HepG2 (cell line): ENCODE data around the gene ETV3L. TPM values are rescaled to one million over a fixed set of nuclear protein-coding genes. Genes with fewer than 3 reads are reported as not detected.
A peak's percentile ranks its signal among the peaks of the same experiment; 100 is the strongest.

Source experiments
- ATAC-seq: fragments of 200-7000 bp; cut with Tn5 transposase; 3 replicates; pipeline ENCODE4 v1.9.1; 2020; ENCODE audit warnings: mild to moderate bottlenecking, moderate library complexity
- Bru-seq: library from RNA; stranded (reverse); fragments of 400-500 nt; gene quantifications from one replicate; lab custom pipeline; 2021; lab: Mats Ljungman, UMichigan
- BruChase-seq, 2 experiments: library from RNA; stranded (reverse); fragments of 400-500 nt; gene quantifications; one replicate each; lab custom pipeline; 2021; lab: Mats Ljungman, UMichigan
- BruUV-seq: library from RNA; stranded (reverse); fragments of 400-500 nt; replicated peaks from 2 replicates; lab custom pipeline; 2021; lab: Mats Ljungman, UMichigan
- CTCF ChIA-PET: fragments of 300-600 bp; formaldehyde crosslinking; extraction: SDS; loops from one replicate; lab custom pipeline; 2021; ENCODE audit warnings: low total read pairs, inconsistent platforms, low intra/inter-chr PET ratio; lab: Yijun Ruan, JAX
- POLR2A ChIA-PET: fragments of 350-600 bp; sonication (Branson Sonifier 250); formaldehyde crosslinking; loops from one replicate; lab custom pipeline; 2020; ENCODE audit warnings: antibody characterized with exemption, inconsistent platforms; lab: Yijun Ruan, JAX
- DNase-seq: peaks from one replicate; pipeline ENCODE4 v3.0.0-alpha.2; 2015; ENCODE audit warnings: low spot score
- FAIRE-seq: peaks from 3 replicates; lab custom pipeline; 2011; peaks lifted over from hg19 to GRCh38; lab: Jason Lieb, UNC
- H2AFZ ChIP-seq: one replicate; pipeline ENCODE4 v1.6.1; 2011; ENCODE audit warnings: low read length, inconsistent platforms
- H3K27ac ChIP-seq: fragments of 300-600 bp; 3 replicates; pipeline ENCODE4 v1.8.0; 2011; ENCODE audit warnings: mixed run types, mild to moderate bottlenecking, mixed read lengths, low read length, inconsistent platforms; ENCODE audit not compliant: insufficient read depth; ENCODE audit errors: extremely low read length
- H3K27me3 ChIP-seq, 2 experiments: fragments of 200-600 bp in 1 of 2; 2 replicates in 1 of 2; 3 replicates in 1 of 2; pipeline versions ENCODE4 v1.6.0 to v1.8.0; 2011; ENCODE audit warnings: low read length in 2 of 2, mild to moderate bottlenecking in 2 of 2, moderate library complexity in 2 of 2, inconsistent platforms in 1 of 2; ENCODE audit not compliant: insufficient read depth in 2 of 2, control insufficient read depth in 1 of 2
- H3K36me3 ChIP-seq, 2 experiments: fragments of 200-600 bp in 1 of 2; replicated peaks in 1 of 2; 2 replicates in 1 of 2; 3 replicates in 1 of 2; pipeline versions ENCODE4 v1.5.1 to v1.8.0; 2011; ENCODE audit warnings: low read length in 2 of 2, inconsistent platforms in 1 of 2; ENCODE audit not compliant: insufficient read depth in 2 of 2, control insufficient read depth in 1 of 2
- H3K4me1 ChIP-seq: 2 replicates; pipeline ENCODE4 v1.5.1; 2012; ENCODE audit warnings: low read length, inconsistent platforms; ENCODE audit not compliant: insufficient read depth
- H3K4me2 ChIP-seq: 2 replicates; pipeline ENCODE4 v1.6.0; 2011; ENCODE audit warnings: low read depth, low read length, inconsistent platforms
- H3K4me3 ChIP-seq, 3 experiments: fragments of 200-600 bp in 1 of 3; sonication (generic), shearing (Covaris generic) in 1 of 3; replicated peaks in 1 of 3; 2 replicates each; pipeline ENCODE4 v1.5.1; 2011 to 2016; ENCODE audit warnings: low read length in 3 of 3, inconsistent platforms in 2 of 3, low read depth in 2 of 3, mild to moderate bottlenecking in 2 of 3, control low read depth in 1 of 3, mixed read lengths in 1 of 3; ENCODE audit not compliant: insufficient read depth in 1 of 3
- H3K79me2 ChIP-seq: one replicate; pipeline ENCODE4 v1.6.1; 2011; ENCODE audit warnings: low read length, inconsistent platforms; ENCODE audit not compliant: insufficient read depth
- H3K9ac ChIP-seq: 2 replicates; pipeline ENCODE4 v1.6.0; 2011; ENCODE audit warnings: mild to moderate bottlenecking, low read depth, low read length, inconsistent platforms; ENCODE audit not compliant: insufficient read depth
- H3K9me3 ChIP-seq: 2 replicates; pipeline ENCODE4 v1.5.1; 2012; ENCODE audit warnings: mild to moderate bottlenecking, low read length
- H4K20me1 ChIP-seq: 2 replicates; pipeline ENCODE4 v1.6.0; 2011; ENCODE audit warnings: inconsistent platforms, mild to moderate bottlenecking, low read length, moderate library complexity; ENCODE audit not compliant: insufficient read depth
- AKAP8 ChIP-seq: sonication (generic); formaldehyde crosslinking; IDR thresholded peaks from 2 replicates; pipeline ENCODE4 v1.5.1; 2020; ENCODE audit warnings: mild to moderate bottlenecking, missing genetic modification reagents
- CHD2 ChIP-seq: IDR thresholded peaks from 2 replicates; pipeline ENCODE4 v1.6.1; 2011; ENCODE audit warnings: low read depth, low read length, improper control_type of control experiment
- FOXA3 ChIP-seq: IDR thresholded peaks from 2 replicates; pipeline ENCODE4 v1.6.1; 2016; ENCODE audit warnings: missing genetic modification reagents, missing compliant biosample characterization
- GTF2F1 ChIP-seq: fragments of 150-350 bp; IDR thresholded peaks from 2 replicates; pipeline ENCODE4 v1.6.1; 2014; ENCODE audit warnings: low read length
- HNF4G ChIP-seq, 2 experiments: sonication (generic) in 1 of 2; formaldehyde crosslinking in 1 of 2; IDR thresholded peaks; 2 replicates each; pipeline versions ENCODE4 v1.4.0 to v1.6.1; 2011 to 2020; ENCODE audit warnings: borderline replicate concordance in 2 of 2, low read depth in 2 of 2, mild to moderate bottlenecking in 2 of 2, low read length in 1 of 2, missing genetic modification reagents in 1 of 2, moderate library complexity in 1 of 2
- KDM6A ChIP-seq: IDR thresholded peaks from 2 replicates; pipeline ENCODE4 v1.6.1; 2016; ENCODE audit warnings: low read depth
- NCOA5 ChIP-seq: sonication (generic); formaldehyde crosslinking; IDR thresholded peaks from 2 replicates; pipeline ENCODE4 v1.4.0; 2020; ENCODE audit warnings: missing genetic modification reagents
- NFE2 ChIP-seq: sonication (generic); formaldehyde crosslinking; IDR thresholded peaks from 2 replicates; pipeline ENCODE4 v1.4.0; 2020; ENCODE audit warnings: missing genetic modification reagents
- NFE2L2 ChIP-seq: fragments of 150-350 bp; IDR thresholded peaks from 2 replicates; pipeline ENCODE4 v1.6.1; 2014; ENCODE audit warnings: low read length
- PLSCR1 ChIP-seq: sonication (generic); formaldehyde crosslinking; IDR thresholded peaks from 2 replicates; pipeline ENCODE4 v1.5.0; 2020; ENCODE audit warnings: missing genetic modification reagents, mild to moderate bottlenecking, borderline replicate concordance
- SNAPC5 ChIP-seq: sonication (generic); formaldehyde crosslinking; IDR thresholded peaks from 2 replicates; pipeline ENCODE4 v1.8.1; 2023; ENCODE audit warnings: mild to moderate bottlenecking, missing genetic modification reagents, borderline replicate concordance
- SNRNP70 ChIP-seq: fragments of 200-400 bp; formaldehyde crosslinking; IDR thresholded peaks from 2 replicates; pipeline ENCODE4 v1.6.1; 2017; ENCODE audit warnings: mild to moderate bottlenecking, low read depth, low read length, moderate library complexity
- YEATS4 ChIP-seq: sonication (generic); formaldehyde crosslinking; IDR thresholded peaks from 2 replicates; pipeline ENCODE4 v1.4.0; 2020; ENCODE audit warnings: missing genetic modification reagents, borderline replicate concordance
- ZMYM4 ChIP-seq: sonication (generic); formaldehyde crosslinking; IDR thresholded peaks from 2 replicates; pipeline ENCODE4 v1.8.1; 2023; ENCODE audit warnings: mild to moderate bottlenecking, missing genetic modification reagents
- ZNF550 ChIP-seq: sonication (generic); formaldehyde crosslinking; IDR thresholded peaks from 2 replicates; pipeline ENCODE4 v1.4.0; 2020; ENCODE audit warnings: mild to moderate bottlenecking, missing genetic modification reagents, borderline replicate concordance
- WGBS: methylation state at CpG from one replicate; pipeline ENCODE4 v1.1.6; 2017; ENCODE audit warnings: low lambda C conversion rate; 5-methylcytosine and 5-hydroxymethylcytosine counted together
- in situ Hi-C: cut with HindIII; loops from 2 replicates; pipeline ENCODE4 v1.10.0; 2017; ENCODE audit warnings: low pct_unique_long_range_greater_than_20kb; ENCODE audit not compliant: extremely low pct_ligation_motif_present
- intact Hi-C: fragments of 100-400 bp; cut with micrococcal nuclease; formaldehyde crosslinking; loops from one replicate; pipeline ENCODE4 v1.10.0; 2022; ENCODE audit not compliant: unreplicated experiment
- long read RNA-seq, 2 experiments: library from RNA in 1 of 2; library from polyadenylated mRNA in 1 of 2; stranded (forward) in 1 of 2; unstranded in 1 of 2; transcript quantifications; one replicate each; pipeline ENCODE4 v2.0.0, GENCODE V29; 2019 to 2022
- polyA minus RNA-seq, 3 experiments: library from RNA; depleted of rRNA, polyadenylated mRNA; stranded (reverse); fragments of >200 nt; gene quantifications; 2 replicates each; pipeline ENCODE4 v1.2.3, GENCODE V29; 2011; ENCODE audit warnings: low replicate concordance in 1 of 3
- polyA plus RNA-seq, 8 experiments: library from polyadenylated mRNA; depleted of rRNA in 3 of 8; stranded (reverse) in 7 of 8; unstranded in 1 of 8; fragments of >200 nt; fragmentation: Illumina TruSeq in 4 of 8; extraction: Trizol in 4 of 8; gene quantifications; 2 replicates each; pipeline versions ENCODE4 v1.2.1 to v1.2.3, GENCODE V29; 2011 to 2016; ENCODE audit warnings: low read depth in 4 of 8, missing spikeins in 1 of 8, mixed read lengths in 1 of 8; ENCODE audit not compliant: insufficient read depth in 1 of 8
- total RNA-seq, 5 experiments: library from RNA; depleted of rRNA; stranded (reverse); fragments of >200 nt; fragmentation: Illumina TruSeq; extraction: Trizol; gene quantifications; 2 replicates each; pipeline ENCODE4 v1.2.3, GENCODE V29; 2016; ENCODE audit warnings: low read depth in 1 of 5

The ETV3L gene
- not detected in 2 replicates for total RNA-seq (2016; rRNA removed; fragmentation: Illumina TruSeq; extraction: Trizol)
- total RNA-seq (2016; cell fraction: cytosol; rRNA removed; fragmentation: Illumina TruSeq; extraction: Trizol; ENCODE audit: low read depth), result not detected in 2 replicates
- not detected in 2 replicates for total RNA-seq (2016; cell fraction: insoluble cytoplasmic fraction; rRNA removed; fragmentation: Illumina TruSeq; extraction: Trizol)
- total RNA-seq (2016; cell fraction: membrane; rRNA removed; fragmentation: Illumina TruSeq; extraction: Trizol), result not detected in 2 replicates
- total RNA-seq (2016; cell fraction: nucleus; rRNA removed; fragmentation: Illumina TruSeq; extraction: Trizol), result not detected in 2 replicates
- polyA plus RNA-seq (2011; rRNA removed), result not detected in 2 replicates
- polyA plus RNA-seq (2011; cell fraction: cytosol; rRNA removed), result not detected in 2 replicates
- not detected in 2 replicates for polyA plus RNA-seq (2011; cell fraction: nucleus; rRNA removed)
- polyA plus RNA-seq (2012), result not detected in 2 replicates
- not detected in 2 replicates for polyA plus RNA-seq (2016; cell fraction: cytosol; fragmentation: Illumina TruSeq; extraction: Trizol; ENCODE audit: low read depth)
- not detected in 2 replicates for polyA plus RNA-seq (2016; cell fraction: insoluble cytoplasmic fraction; fragmentation: Illumina TruSeq; extraction: Trizol; ENCODE audit: low read depth)
- not detected in 2 replicates for polyA plus RNA-seq (2016; cell fraction: membrane; fragmentation: Illumina TruSeq; extraction: Trizol; ENCODE audit: low read depth)
- polyA plus RNA-seq (2016; cell fraction: nucleus; fragmentation: Illumina TruSeq; extraction: Trizol; ENCODE audit: insufficient read depth, low read depth), result not detected in 2 replicates
- not detected in 2 replicates for polyA minus RNA-seq (2011; rRNA and poly(A)+ RNA removed; ENCODE audit: low replicate concordance)
- polyA minus RNA-seq (2011; cell fraction: cytosol; rRNA and poly(A)+ RNA removed), result not detected in 2 replicates
- not detected in 2 replicates for polyA minus RNA-seq (2011; cell fraction: nucleus; rRNA and poly(A)+ RNA removed)
- not detected for Bru-seq, nascent RNA
- BruChase-seq, experiment 1, labeled RNA remaining after a 6-hour chase, result percentile 6 among the genes with signal in this experiment
- BruChase-seq, experiment 2, labeled RNA remaining after a 2-hour chase, result percentile 6 among the genes with signal in this experiment
- long read RNA-seq, experiment 1, result 0 reads
- long read RNA-seq, experiment 2, result 0 reads

GRCh38 chr1:157099633-157100009, at the start of gene ETV3L:
TSS of gene ETV3L (minus strand) at chr1:157099808. CDS start at chr1:157099523, 285 bp downstream.
- ChIA-PET POLR2A (no interaction called here), CTCF (no interaction called here)
- Histone ChIP-seq H3K4me1 (no peaks in the 10 kb centered on the region), H3K4me3 (no peak within 1 kb of the TSS), H3K4me2 (no peak within 1 kb of the TSS), H3K27ac (no peak within 1 kb of the TSS), H3K79me2 (no peaks in the 10 kb centered on the region), H3K9me3 (no peaks in the 10 kb centered on the region), H3K36me3 (no peaks in the 10 kb centered on the region), H4K20me1 (no peaks in the 10 kb centered on the region), H3K9ac (no peak within 1 kb of the TSS), H2AFZ (no peak within 1 kb of the TSS), H3K27me3 (peaks cover 0 to 3% of the 10 kb centered on the region in 2 experiments; a peak in 2 of 5 replicates)
- in situ Hi-C loops, result no loop called here
- no TSS peak for BruUV-seq
- WGBS, result 10% methylated on average over 2 of the region's 3 CpGs
- no peak for FAIRE-seq
- DNase-seq, result no peak
- no peak for ATAC-seq
- no peak for TF ChIP-seq PLSCR1 (CRISPR knock-in tag)
- no peak for TF ChIP-seq SNRNP70
- no peak for TF ChIP-seq ZMYM4 (CRISPR knock-in tag)
- no peak for TF ChIP-seq NFE2 (CRISPR knock-in tag)
- TF ChIP-seq GTF2F1, result no peak
- TF ChIP-seq ZNF550 (CRISPR knock-in tag), result no peak
- no peak for TF ChIP-seq CHD2
- TF ChIP-seq YEATS4 (CRISPR knock-in tag), result no peak
- TF ChIP-seq FOXA3 (CRISPR knock-in tag), result no peak
- TF ChIP-seq AKAP8 (CRISPR knock-in tag), result no peak
- TF ChIP-seq HNF4G (IDR thresholded peaks at IDR 0.05; ENCODE audit: borderline replicate concordance, low read depth, low read length), result no peak
- TF ChIP-seq HNF4G (CRISPR knock-in tag; IDR thresholded peaks at IDR 0.05; ENCODE audit: borderline replicate concordance, low read depth), result no peak
- no peak for TF ChIP-seq KDM6A (CRISPR knock-in tag)
- no peak for TF ChIP-seq SNAPC5
- TF ChIP-seq NFE2L2, result no peak
- no peak for TF ChIP-seq NCOA5 (CRISPR knock-in tag)
- intact Hi-C loops, result loop anchor here (10.0 kb wide), 1 partner anchor 895 kb away; no protein-coding TSS in a partner anchor
